ENCODE results near the gene MRPL36. TPM values are rescaled to one million over a fixed set of nuclear protein-coding genes. Genes with fewer than 3 reads are reported as not detected.
"Not testable (repeated sequence)": the region's sequence is repeated elsewhere in the genome, so short reads cannot be mapped to it uniquely, and the experiment has no call there.

MRPL36 gene
- total and polyA plus RNA-seq, 3 experiments from 2014 or later: 80.1 to 97.3 (median 95.4) TPM

DNA sequence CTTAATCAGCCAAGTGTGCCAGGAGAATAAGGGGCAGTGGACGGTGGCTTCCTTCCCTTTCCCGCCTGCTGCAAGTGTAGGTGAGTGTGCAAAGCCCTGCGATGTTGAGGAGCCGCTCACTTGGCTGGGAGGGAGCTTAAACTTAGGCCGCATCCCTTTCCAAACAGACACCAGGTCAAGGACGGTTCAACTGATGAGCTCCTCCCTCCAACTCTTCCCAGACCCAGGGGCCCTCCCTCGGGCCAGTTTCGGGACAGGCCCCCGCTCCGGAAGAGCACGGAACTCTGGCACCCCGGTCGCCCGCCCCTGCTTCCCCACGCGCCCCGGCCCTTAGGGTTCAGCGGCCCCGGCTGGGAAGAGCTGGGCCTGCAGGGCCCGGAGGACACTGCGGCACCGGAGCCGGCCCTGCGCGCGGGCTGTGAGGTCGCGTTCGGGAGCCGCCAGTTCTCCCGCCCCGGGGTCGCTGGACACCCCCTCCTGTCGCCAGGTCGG is 481 bp downstream of the MRPL36 start:
- Histone ChIP-seq H3K9me3 (ENCODE audit: low read length) (no peaks in the 10 kb centered on the region), H3K27me3 (ENCODE audit: insufficient read depth, low read length, poor library complexity, severe bottlenecking) (no peaks in the 10 kb centered on the region), H3K4me3 (ENCODE audit: low read length) (peak overlapping the region; percentile 46), H3K36me3 (ENCODE audit: insufficient read depth, low read length) (peaks cover 24% of the 10 kb centered on the region), H3K4me1 (ENCODE audit: insufficient read depth, low read length) (peaks cover 18% of the 10 kb centered on the region), H3K27ac (ENCODE audit: low read depth, low read length) (peak overlapping the region; percentile 90)
- Mint-ChIP-seq H3K36me3 (peaks cover 3 to 65% (median 14%) of the 10 kb centered on the region in 3 donors), H3K4me3 (peak overlapping the region; percentile 97 to 100 (median 99)), H3K27ac (peak overlapping the region; percentile 34 to 99 (median 73)), H3K27me3 (peaks cover 0 to 2% of the 10 kb centered on the region in 2 donors), H3K9me3 (no peaks in the 10 kb centered on the region), H3K4me1 (peaks cover 46 to 83% (median 71%) of the 10 kb centered on the region in 3 donors)
- DNase-seq: no peak
- POLR2A ChIA-PET: no interaction called here
- CTCF ChIA-PET: no interaction called here

DNA sequence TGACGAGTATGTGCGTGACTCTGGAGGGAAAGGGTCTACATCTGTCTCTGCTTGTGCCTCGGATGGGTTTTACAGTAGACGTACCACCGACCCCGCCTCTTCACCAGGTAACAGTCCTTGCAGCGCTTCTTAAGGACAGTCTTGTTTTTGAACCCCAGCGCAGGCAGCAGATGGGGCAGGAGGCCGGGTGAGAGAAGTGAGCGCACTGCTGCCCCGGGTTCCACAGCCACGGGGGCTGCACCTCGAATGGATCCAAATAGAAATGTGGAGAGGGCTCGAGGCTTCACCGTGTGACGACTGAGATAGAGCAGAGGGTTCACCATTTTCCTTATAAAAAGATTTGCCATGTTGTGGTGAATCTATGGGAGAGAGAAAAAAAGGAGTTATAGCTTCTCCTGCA is 1.0 kb downstream of the MRPL36 start:
- Histone ChIP-seq H3K4me3 (ENCODE audit: low read length) (peak overlapping the region; percentile 46), H3K4me1 (ENCODE audit: insufficient read depth, low read length) (peaks cover 24% of the 10 kb centered on the region), H3K27ac (ENCODE audit: low read depth, low read length) (peak overlapping the region; percentile 52), H3K36me3 (ENCODE audit: insufficient read depth, low read length) (peaks cover 18% of the 10 kb centered on the region)
- CTCF ChIA-PET; POLR2A ChIA-PET; H3K9me3 Mint-ChIP-seq; H3K27me3 Mint-ChIP-seq; H3K27me3 ChIP-seq (ENCODE audit: insufficient read depth, low read length, poor library complexity, severe bottlenecking); H3K9me3 ChIP-seq (ENCODE audit: low read length): not testable (repeated sequence)
- Mint-ChIP-seq H3K27ac (peak overlapping the region in 7 of 8 donors; percentile 58 to 99 (median 78)), H3K4me3 (peak overlapping the region; percentile 79 to 100 (median 98)), H3K4me1 (peaks cover 47 to 83% (median 71%) of the 10 kb centered on the region in 3 donors), H3K36me3 (peaks cover 1 to 60% (median 12%) of the 10 kb centered on the region in 3 donors)
- peak in 1 of 5 donors; percentile 29 for DNase-seq

DNA sequence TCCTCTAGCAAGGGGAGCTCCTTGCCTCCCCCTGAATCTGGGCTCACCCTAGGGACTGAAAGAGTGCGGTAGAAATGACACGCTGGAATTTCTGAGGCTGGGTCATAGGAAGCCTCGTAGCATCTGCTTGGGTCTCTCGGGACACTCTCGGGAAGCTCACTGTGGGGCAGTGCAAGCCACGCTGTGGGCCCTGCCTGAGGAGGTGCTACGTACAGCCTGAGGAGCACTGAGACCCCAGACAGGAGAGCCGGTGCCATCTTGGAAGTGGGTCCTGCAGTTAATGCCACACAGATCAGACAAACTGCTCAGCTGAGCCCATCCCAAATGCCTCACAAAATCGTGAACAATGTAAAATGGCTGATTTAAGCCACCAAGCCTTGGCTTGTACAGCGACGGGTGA is 1.8 kb downstream of the MRPL36 start:
- peak in 1 of 5 donors; percentile 21 for DNase-seq
- peaks cover 0 to 2% of the 10 kb centered on the region in 2 donors for H3K27me3 Mint-ChIP-seq
- H3K27ac Mint-ChIP-seq: peak overlapping the region in 5 of 8 donors; percentile 23 to 99 (median 24)
- Histone ChIP-seq H3K4me1 (ENCODE audit: insufficient read depth, low read length) (peaks cover 31% of the 10 kb centered on the region), H3K4me3 (ENCODE audit: low read length) (no peak overlapping the region), H3K27me3 (ENCODE audit: insufficient read depth, low read length, poor library complexity, severe bottlenecking) (no peaks in the 10 kb centered on the region), H3K36me3 (ENCODE audit: insufficient read depth, low read length) (peaks cover 11% of the 10 kb centered on the region), H3K27ac (ENCODE audit: low read depth, low read length) (no peak overlapping the region), H3K9me3 (ENCODE audit: low read length) (no peaks in the 10 kb centered on the region)
- no peaks in the 10 kb centered on the region for H3K9me3 Mint-ChIP-seq
- ChIA-PET CTCF (no interaction called here), POLR2A (no interaction called here)
- peaks cover 0 to 55% (median 7%) of the 10 kb centered on the region in 3 donors for H3K36me3 Mint-ChIP-seq
- H3K4me3 Mint-ChIP-seq: peak overlapping the region in 6 of 7 donors; percentile 48 to 100 (median 98)
- peaks cover 47 to 83% (median 71%) of the 10 kb centered on the region in 3 donors for H3K4me1 Mint-ChIP-seq

DNA sequence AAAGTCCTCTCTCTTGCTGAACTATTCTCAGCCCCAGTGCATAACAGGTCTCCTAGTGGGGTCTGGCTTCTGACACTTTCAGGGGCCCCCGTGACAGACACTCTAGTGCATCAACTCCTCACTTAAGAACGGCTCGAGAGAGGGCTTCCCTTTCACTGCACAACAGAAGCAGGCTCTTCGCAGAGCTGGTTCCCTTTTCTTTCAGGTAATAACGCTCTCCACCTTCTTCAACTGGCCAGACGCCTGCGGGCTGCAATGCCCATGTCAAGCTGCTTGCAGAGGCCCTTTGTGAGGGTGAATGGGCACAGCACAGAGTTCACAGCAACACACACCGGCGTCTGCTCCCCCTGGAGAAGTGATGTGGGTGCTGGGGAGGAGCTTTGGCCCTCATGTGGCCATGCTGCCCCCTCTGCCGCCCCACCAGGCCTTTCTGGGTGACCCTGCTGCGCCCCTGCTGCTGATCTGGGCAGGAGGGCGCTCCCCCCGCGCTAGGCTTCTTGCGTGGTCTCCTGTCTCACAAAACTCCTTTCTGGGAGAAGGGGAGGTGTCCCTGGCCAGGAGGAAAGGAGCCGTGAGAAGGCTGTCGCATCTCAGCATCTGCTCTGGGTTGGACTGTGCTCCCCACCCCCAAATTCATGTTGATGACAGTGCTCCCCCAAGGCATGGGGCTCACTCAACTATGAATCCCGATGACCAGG is 2.4 kb downstream of the MRPL36 start:
- no peaks in the 10 kb centered on the region for H3K9me3 ChIP-seq (ENCODE audit: low read length)
- peaks cover 8% of the 10 kb centered on the region for H3K36me3 ChIP-seq (ENCODE audit: insufficient read depth, low read length)
- no peak overlapping the region for H3K4me3 ChIP-seq (ENCODE audit: low read length)
- ChIA-PET POLR2A (no interaction called here), CTCF (no interaction called here)
- no peak overlapping the region for H3K27ac ChIP-seq (ENCODE audit: low read depth, low read length)
- Mint-ChIP-seq H3K36me3 (peaks cover 0 to 52% (median 8%) of the 10 kb centered on the region in 3 donors), H3K4me3 (peak overlapping the region in 5 of 7 donors; percentile 23 to 100 (median 61)), H3K27ac (peak overlapping the region in 5 of 8 donors; percentile 23 to 99 (median 50)), H3K9me3 (no peaks in the 10 kb centered on the region), H3K4me1 (peaks cover 48 to 83% (median 71%) of the 10 kb centered on the region in 3 donors), H3K27me3 (peaks cover 0 to 2% of the 10 kb centered on the region in 2 donors)
- no peaks in the 10 kb centered on the region for H3K27me3 ChIP-seq (ENCODE audit: insufficient read depth, low read length, poor library complexity, severe bottlenecking)
- DNase-seq: peak in 1 of 5 donors; percentile 46
- H3K4me1 ChIP-seq (ENCODE audit: insufficient read depth, low read length): peaks cover 37% of the 10 kb centered on the region

DNA sequence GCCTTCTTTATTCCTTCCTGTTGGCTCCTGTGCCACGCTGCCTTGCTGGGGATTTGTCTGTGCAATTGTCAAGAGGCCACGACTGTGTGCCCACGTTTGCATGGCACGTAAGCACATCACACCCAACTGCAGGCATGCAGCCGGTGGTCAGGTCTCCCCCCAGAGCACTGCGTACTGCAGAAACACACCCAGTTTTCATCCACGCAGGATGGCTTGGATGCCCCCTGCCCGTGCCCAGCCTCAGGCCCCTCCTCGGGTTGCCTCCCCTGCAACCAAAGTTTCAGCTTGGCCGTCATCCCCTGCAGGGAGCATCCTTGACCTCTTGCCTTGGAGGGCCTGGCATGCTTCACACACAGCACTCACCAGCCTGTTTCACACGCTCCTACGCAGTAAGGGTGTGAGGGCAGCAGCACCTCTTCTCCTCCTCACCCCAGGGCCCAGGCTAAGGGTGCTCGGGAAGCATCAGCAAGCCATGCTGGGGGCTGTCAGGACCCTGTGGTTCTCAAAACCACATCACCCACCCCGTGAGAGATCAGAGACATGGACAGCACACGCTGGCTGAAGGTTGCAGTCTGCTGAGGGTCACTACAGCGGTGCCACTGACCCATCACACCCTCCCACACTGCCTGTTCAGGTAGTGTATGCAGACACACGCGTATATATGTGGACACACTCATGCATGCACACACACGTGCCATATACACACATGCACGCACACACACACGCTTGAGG is 3.1 kb downstream of the MRPL36 start:
- ChIA-PET CTCF (no interaction called here), POLR2A (no interaction called here)
- Histone ChIP-seq H3K9me3 (ENCODE audit: low read length) (no peaks in the 10 kb centered on the region), H3K4me1 (ENCODE audit: insufficient read depth, low read length) (peaks cover 40% of the 10 kb centered on the region), H3K27me3 (ENCODE audit: insufficient read depth, low read length, poor library complexity, severe bottlenecking) (no peaks in the 10 kb centered on the region), H3K36me3 (ENCODE audit: insufficient read depth, low read length) (peaks cover 8% of the 10 kb centered on the region), H3K4me3 (ENCODE audit: low read length) (no peak overlapping the region), H3K27ac (ENCODE audit: low read depth, low read length) (no peak overlapping the region)
- peak in 1 of 5 donors; percentile 43 for DNase-seq
- peaks cover 0 to 49% (median 8%) of the 10 kb centered on the region in 3 donors for H3K36me3 Mint-ChIP-seq
- H3K4me3 Mint-ChIP-seq: peak overlapping the region in 3 of 7 donors; percentile 12 to 52 (median 23)
- H3K27me3 Mint-ChIP-seq: peaks cover 0 to 2% of the 10 kb centered on the region in 2 donors
- peaks cover 46 to 83% (median 72%) of the 10 kb centered on the region in 3 donors for H3K4me1 Mint-ChIP-seq
- no peaks in the 10 kb centered on the region for H3K9me3 Mint-ChIP-seq
- H3K27ac Mint-ChIP-seq: peak overlapping the region in 3 of 8 donors; percentile 33 to 99 (median 72)

DNA sequence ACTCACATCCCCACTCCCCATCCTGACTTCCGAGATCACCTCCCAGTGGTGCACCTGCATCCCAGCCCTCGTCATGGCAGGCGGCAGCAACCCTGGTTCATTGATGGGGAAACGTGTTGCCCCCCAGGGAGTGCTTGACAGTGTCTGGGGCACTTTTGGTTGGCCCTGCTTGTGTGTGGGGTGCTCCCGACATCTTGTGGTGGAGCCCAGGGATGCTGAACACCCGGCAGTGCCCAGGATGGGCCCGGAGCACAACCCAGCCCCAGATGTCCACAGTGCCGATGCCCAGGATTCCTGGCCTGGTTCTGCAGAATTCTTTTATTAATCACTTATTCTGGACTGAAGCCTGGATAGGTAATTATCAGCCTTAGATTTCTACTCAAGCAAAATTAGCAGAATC is 3.7 kb downstream of the MRPL36 start:
- peaks cover 0 to 2% of the 10 kb centered on the region in 2 donors for H3K27me3 Mint-ChIP-seq
- H3K27ac Mint-ChIP-seq: peak overlapping the region in 1 of 8 donors; percentile 68
- Histone ChIP-seq H3K27ac (ENCODE audit: low read depth, low read length) (no peak overlapping the region), H3K27me3 (ENCODE audit: insufficient read depth, low read length, poor library complexity, severe bottlenecking) (no peaks in the 10 kb centered on the region), H3K36me3 (ENCODE audit: insufficient read depth, low read length) (peaks cover 8% of the 10 kb centered on the region), H3K4me3 (ENCODE audit: low read length) (no peak overlapping the region), H3K4me1 (ENCODE audit: insufficient read depth, low read length) (peaks cover 42% of the 10 kb centered on the region), H3K9me3 (ENCODE audit: low read length) (no peaks in the 10 kb centered on the region)
- ChIA-PET POLR2A (no interaction called here), CTCF (no interaction called here)
- H3K4me3 Mint-ChIP-seq: peak overlapping the region in 1 of 7 donors; percentile 52
- peak in 1 of 5 donors; percentile 38 for DNase-seq
- H3K4me1 Mint-ChIP-seq: peaks cover 48 to 88% (median 76%) of the 10 kb centered on the region in 3 donors
- H3K36me3 Mint-ChIP-seq: peaks cover 0 to 48% (median 8%) of the 10 kb centered on the region in 3 donors
- no peaks in the 10 kb centered on the region for H3K9me3 Mint-ChIP-seq

DNA sequence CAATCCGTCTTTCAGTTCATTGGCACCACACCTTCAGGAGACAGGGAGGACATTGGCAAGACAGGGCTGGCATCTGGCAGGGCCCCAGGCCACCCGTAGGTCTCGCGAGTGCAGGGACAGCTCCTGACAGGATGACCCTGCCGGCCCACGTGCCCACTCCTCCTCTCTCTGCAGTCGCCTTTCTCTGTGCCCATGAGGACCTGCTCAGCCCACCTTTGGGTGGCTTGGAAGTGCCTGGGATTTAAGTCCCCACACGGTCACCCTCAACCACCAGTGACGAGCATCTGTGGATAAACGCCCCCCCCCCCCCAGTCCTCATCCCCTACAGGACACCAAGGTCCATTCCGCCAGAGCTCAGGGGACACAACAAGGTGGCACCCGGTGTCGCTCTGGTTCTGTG is 4.1 kb downstream of the MRPL36 start:
- peaks cover 47 to 86% (median 76%) of the 10 kb centered on the region in 3 donors for H3K4me1 Mint-ChIP-seq
- Histone ChIP-seq H3K4me1 (ENCODE audit: insufficient read depth, low read length) (peaks cover 42% of the 10 kb centered on the region), H3K27me3 (ENCODE audit: insufficient read depth, low read length, poor library complexity, severe bottlenecking) (no peaks in the 10 kb centered on the region), H3K9me3 (ENCODE audit: low read length) (no peaks in the 10 kb centered on the region), H3K4me3 (ENCODE audit: low read length) (no peak overlapping the region), H3K36me3 (ENCODE audit: insufficient read depth, low read length) (peaks cover 8% of the 10 kb centered on the region), H3K27ac (ENCODE audit: low read depth, low read length) (no peak overlapping the region)
- DNase-seq: peak in 1 of 5 donors; percentile 29
- CTCF ChIA-PET: no interaction called here
- POLR2A ChIA-PET: no interaction called here
- H3K9me3 Mint-ChIP-seq: no peaks in the 10 kb centered on the region
- peaks cover 0 to 44% (median 8%) of the 10 kb centered on the region in 3 donors for H3K36me3 Mint-ChIP-seq
- H3K27ac Mint-ChIP-seq: peak overlapping the region in 3 of 8 donors; percentile 25 to 61 (median 55)
- H3K27me3 Mint-ChIP-seq: peaks cover 0 to 2% of the 10 kb centered on the region in 2 donors
- H3K4me3 Mint-ChIP-seq: peak overlapping the region in 4 of 7 donors; percentile 0 to 51 (median 22)

Data from CD8-positive, alpha-beta memory T cell (primary cell).